ENCODE data around the gene COX7A2L. TPM values are rescaled to one million over a fixed set of nuclear protein-coding genes. Genes with fewer than 3 reads are reported as not detected.
"Not testable (repeated sequence)": the region's sequence is repeated elsewhere in the genome, so short reads cannot be mapped to it uniquely, and the experiment has no call there.

The COX7A2L gene
- total and polyA plus RNA-seq, 4 donors, result 55.0 to 102 (median 77.0) TPM

- Histone ChIP-seq H3K36me3 (ENCODE audit: control insufficient read depth in 4 of 4, insufficient read depth in 3 of 4, low read depth in 1 of 4, low read length in 3 of 4) (no peaks in the 10 kb centered on the region), H3K27me3 (ENCODE audit: control insufficient read depth in 4 of 4, insufficient read depth in 4 of 4, low read length in 3 of 4) (no peaks in the 10 kb centered on the region), H3K9ac (ENCODE audit: low read depth in 1 of 2, low read length in 2 of 2) (no peak overlapping the region), H3K4me3 (ENCODE audit: low read depth in 1 of 3, low read length in 3 of 3) (no peak overlapping the region), H3K9me3 (ENCODE audit: control insufficient read depth in 4 of 4, low read length in 3 of 4) (no peaks in the 10 kb centered on the region), H3K27ac (ENCODE audit: low read depth in 1 of 2, low read length in 2 of 2) (no peak overlapping the region), H3K4me1 (ENCODE audit: control insufficient read depth in 4 of 4, insufficient read depth in 4 of 4, low read length in 3 of 4) (no peaks in the 10 kb centered on the region)
- TF ChIP-seq GABPA (IDR thresholded peaks at IDR 0.05 in 1 of 2, conservative IDR thresholded peaks at IDR 0.05 in 1 of 2), result no peak
- TF ChIP-seq NR2F2 (IDR thresholded peaks at IDR 0.05), result no peak
- no peak for TF ChIP-seq HNF4G (IDR thresholded peaks at IDR 0.05)
- no peak for TF ChIP-seq CTCF (IDR thresholded peaks at IDR 0.05; ENCODE audit: low read depth, low read length, missing input control)
- no peak for TF ChIP-seq ATF3 (IDR thresholded peaks at IDR 0.05)
- TF ChIP-seq EGR1 (IDR thresholded peaks at IDR 0.05; ENCODE audit: low read depth in 2 of 2), result no peak
- TF ChIP-seq JUND (IDR thresholded peaks at IDR 0.05), result no peak
- no peak for TF ChIP-seq YY1 (IDR thresholded peaks at IDR 0.05)
- TF ChIP-seq REST (IDR thresholded peaks at IDR 0.05), result no peak
- TF ChIP-seq RXRA (IDR thresholded peaks at IDR 0.05), result no peak
- no peak for TF ChIP-seq FOXA1 (IDR thresholded peaks at IDR 0.05)
- TF ChIP-seq MAX (IDR thresholded peaks at IDR 0.05), result no peak
- no peak for TF ChIP-seq FOXA2 (IDR thresholded peaks at IDR 0.05)
- no peak for TF ChIP-seq SP1 (IDR thresholded peaks at IDR 0.05)
- no peak for TF ChIP-seq RAD21 (IDR thresholded peaks at IDR 0.05)
- no peak for TF ChIP-seq HNF4A (conservative IDR thresholded peaks at IDR 0.05)
- no peak for DNase-seq (ENCODE audit: low spot score)
- WGBS, result 80% methylated on average over 4 of the region's 4 CpGs
These were observed 21.1 kb upstream of the COX7A2L start for GRCh38 chr2:42382144-42382543.

GRCh38 chr2:42380026-42380425, 19.0 kb upstream of the COX7A2L start:
- not testable (repeated sequence) for DNase-seq (ENCODE audit: low spot score); H3K9me3 ChIP-seq (ENCODE audit: control insufficient read depth in 4 of 4, low read length in 3 of 4); H3K9ac ChIP-seq (ENCODE audit: low read depth in 1 of 2, low read length in 2 of 2); H3K4me1 ChIP-seq (ENCODE audit: control insufficient read depth in 4 of 4, insufficient read depth in 4 of 4, low read length in 3 of 4); H3K27ac ChIP-seq (ENCODE audit: low read depth in 1 of 2, low read length in 2 of 2); H3K27me3 ChIP-seq (ENCODE audit: control insufficient read depth in 4 of 4, insufficient read depth in 4 of 4, low read length in 3 of 4); H3K4me3 ChIP-seq (ENCODE audit: low read depth in 1 of 3, low read length in 3 of 3); H3K36me3 ChIP-seq (ENCODE audit: control insufficient read depth in 4 of 4, insufficient read depth in 3 of 4, low read depth in 1 of 4, low read length in 3 of 4)
- WGBS, result 92% methylated on average over 7 of the region's 7 CpGs
